ENCODE data around the gene IRX3. TPM values are rescaled to one million over a fixed set of nuclear protein-coding genes. Genes with fewer than 3 reads are reported as not detected.

The IRX3 gene
- total RNA-seq, 1 donor from 2014 or later: 28.9 TPM

DNA sequence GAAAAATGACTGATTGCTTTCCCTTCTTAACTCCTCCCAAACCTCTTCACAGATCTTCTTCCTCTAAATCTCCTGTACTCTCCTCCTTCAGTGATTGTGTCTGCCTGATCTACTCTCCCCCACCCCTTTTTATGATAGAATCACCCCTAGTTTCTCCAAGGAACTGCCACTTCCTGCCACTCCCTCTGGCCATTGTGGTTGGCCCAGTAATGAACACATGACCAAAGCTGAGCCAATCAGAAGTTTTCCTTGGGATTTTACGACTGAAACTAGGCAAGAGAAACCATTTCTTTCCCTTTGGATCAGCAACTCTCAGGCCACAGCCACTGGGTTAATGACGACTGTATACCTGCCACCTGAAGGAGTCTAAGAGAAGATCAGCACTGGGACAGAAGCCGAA lies 15.9 kb downstream of the IRX3 start:
- no peak overlapping the region for H3K27ac Mint-ChIP-seq (ENCODE audit: unreplicated experiment)
- H3K4me1 Mint-ChIP-seq: peaks cover 10% of the 10 kb centered on the region
- H3K9me3 Mint-ChIP-seq: peaks cover 4% of the 10 kb centered on the region
- H3K27me3 Mint-ChIP-seq (ENCODE audit: low read depth): peaks cover 2% of the 10 kb centered on the region
- DNase-seq (ENCODE audit: low read depth, low spot score): no peak
- no peak overlapping the region for H3K4me3 Mint-ChIP-seq
- no peaks in the 10 kb centered on the region for H3K36me3 Mint-ChIP-seq (ENCODE audit: low read depth)
- TF ChIP-seq CTCF (conservative IDR thresholded peaks at IDR 0.05): no peak

DNA sequence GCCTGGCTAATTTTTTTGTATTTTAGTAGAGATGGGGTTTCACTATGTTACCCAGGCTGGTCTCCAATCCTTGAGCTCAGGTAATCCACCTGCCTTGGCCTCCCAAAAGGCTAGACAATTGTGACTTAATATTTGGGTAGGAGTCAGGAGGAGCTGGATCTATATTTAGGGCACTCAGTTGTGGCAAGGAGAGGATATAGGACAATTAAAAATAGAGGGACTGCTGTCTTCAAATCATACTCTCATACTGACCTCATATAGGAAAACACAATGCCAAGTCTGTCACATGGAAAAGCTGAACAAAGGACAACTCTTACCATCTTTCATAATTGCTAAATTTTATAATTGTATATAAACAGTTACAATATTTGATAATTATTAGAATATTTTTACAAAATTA lies 17.1 kb downstream of the IRX3 start:
- Mint-ChIP-seq H3K27me3 (ENCODE audit: low read depth) (peaks cover 2% of the 10 kb centered on the region), H3K36me3 (ENCODE audit: low read depth) (no peaks in the 10 kb centered on the region), H3K4me3 (no peak overlapping the region), H3K9me3 (peaks cover 4% of the 10 kb centered on the region), H3K27ac (ENCODE audit: unreplicated experiment) (no peak overlapping the region), H3K4me1 (peaks cover 10% of the 10 kb centered on the region)
- DNase-seq (ENCODE audit: low read depth, low spot score): no peak
- no peak for TF ChIP-seq CTCF (conservative IDR thresholded peaks at IDR 0.05)

DNA sequence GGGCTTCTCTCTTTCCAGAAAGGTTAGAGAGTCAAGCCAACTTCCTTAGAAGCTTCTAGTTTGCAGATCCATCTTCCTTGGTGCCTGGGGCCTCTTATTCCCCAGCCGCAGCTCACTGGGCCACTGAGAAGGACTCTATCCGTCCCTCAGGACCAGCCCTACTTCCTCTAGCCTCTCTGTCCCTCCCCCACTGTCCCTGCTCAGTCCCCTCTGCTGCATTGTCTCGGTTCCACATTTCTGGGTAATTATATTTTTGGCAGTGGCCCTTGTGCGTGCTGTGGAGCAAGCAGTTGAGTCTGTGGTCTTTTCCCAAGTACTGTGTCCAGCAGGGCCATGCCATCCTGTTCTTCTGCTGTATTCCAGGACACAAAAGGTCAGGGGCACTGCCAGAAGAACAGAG lies 17.8 kb downstream of the IRX3 start:
- no peak overlapping the region for H3K4me3 Mint-ChIP-seq
- no peak for TF ChIP-seq CTCF (conservative IDR thresholded peaks at IDR 0.05)

DNA sequence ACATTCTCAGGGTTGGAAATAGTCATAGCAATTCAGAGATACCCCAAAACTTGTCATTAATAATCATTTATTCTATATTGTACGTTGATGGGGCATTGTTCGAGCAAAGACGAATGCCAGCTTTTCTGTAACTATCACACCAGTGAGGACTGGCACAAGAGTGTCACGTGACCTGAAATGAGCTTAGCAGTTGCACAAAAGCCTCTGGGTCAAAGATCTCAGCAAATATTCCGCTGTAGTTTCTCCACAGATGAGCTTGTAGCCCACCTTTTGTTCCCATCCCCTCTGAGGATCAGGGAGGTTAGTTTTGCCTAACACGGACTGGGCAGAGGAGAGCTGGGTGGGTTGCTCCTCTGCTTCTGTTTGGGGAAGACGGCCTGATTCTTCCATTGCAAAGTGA lies 18.2 kb downstream of the IRX3 start:
- H3K36me3 Mint-ChIP-seq (ENCODE audit: low read depth): no peaks in the 10 kb centered on the region
- peaks cover 2% of the 10 kb centered on the region for H3K27me3 Mint-ChIP-seq (ENCODE audit: low read depth)
- H3K4me3 Mint-ChIP-seq: no peak overlapping the region
- peaks cover 10% of the 10 kb centered on the region for H3K4me1 Mint-ChIP-seq
- H3K27ac Mint-ChIP-seq (ENCODE audit: unreplicated experiment): no peak overlapping the region
- H3K9me3 Mint-ChIP-seq: peaks cover 4% of the 10 kb centered on the region
- no peak for DNase-seq (ENCODE audit: low read depth, low spot score)
- no peak for TF ChIP-seq CTCF (conservative IDR thresholded peaks at IDR 0.05)

More for the DNA sequence above, 17.8 kb downstream of the IRX3 start:
- no peak overlapping the region for H3K27ac Mint-ChIP-seq (ENCODE audit: unreplicated experiment)
- H3K27me3 Mint-ChIP-seq (ENCODE audit: low read depth): peaks cover under 1% of the 10 kb centered on the region
- peaks cover 10% of the 10 kb centered on the region for H3K4me1 Mint-ChIP-seq
- DNase-seq (ENCODE audit: low read depth, low spot score): no peak
- no peaks in the 10 kb centered on the region for H3K36me3 Mint-ChIP-seq (ENCODE audit: low read depth)
- peaks cover 4% of the 10 kb centered on the region for H3K9me3 Mint-ChIP-seq

- Mint-ChIP-seq H3K27ac (ENCODE audit: unreplicated experiment) (no peak overlapping the region), H3K27me3 (ENCODE audit: low read depth) (peaks cover 8% of the 10 kb centered on the region), H3K36me3 (ENCODE audit: low read depth) (no peaks in the 10 kb centered on the region), H3K4me1 (peaks cover 10% of the 10 kb centered on the region), H3K4me3 (no peak overlapping the region), H3K9me3 (peaks cover 10% of the 10 kb centered on the region)
- no peak for TF ChIP-seq CTCF (conservative IDR thresholded peaks at IDR 0.05)
- DNase-seq (ENCODE audit: low read depth, low spot score): no peak
Measured at GRCh38 chr16:54266363-54266955, 20.1 kb downstream of the IRX3 start.

All from neural crest cell (in vitro differentiated cells).